HepG2 (cell line): ENCODE results near the gene ARPC5. TPM values are rescaled to one million over a fixed set of nuclear protein-coding genes. Genes with fewer than 3 reads are reported as not detected.

Source experiments
- CAMTA2 ChIP-seq: sonication (generic); formaldehyde crosslinking; IDR thresholded peaks from 2 replicates; pipeline ENCODE4 v1.4.0; 2020; ENCODE audit warnings: mild to moderate bottlenecking, missing genetic modification reagents, borderline replicate concordance
- CREBL2 ChIP-seq: sonication (generic); formaldehyde crosslinking; IDR thresholded peaks from 2 replicates; pipeline ENCODE4 v1.8.1; 2023; ENCODE audit warnings: missing genetic modification reagents, mild to moderate bottlenecking, borderline replicate concordance
- EHMT2 ChIP-seq: fragments of 200-600 bp; sonication (generic); IDR thresholded peaks from 2 replicates; pipeline ENCODE4 v1.7.0; 2017; ENCODE audit warnings: antibody characterized with exemption, low read depth, low read length, borderline replicate concordance
- ELF3 ChIP-seq: IDR thresholded peaks from 2 replicates; pipeline ENCODE4 v1.6.1; 2016; ENCODE audit warnings: missing genetic modification reagents, missing compliant biosample characterization
- GATAD2A ChIP-seq: IDR thresholded peaks from 2 replicates; pipeline ENCODE4 v1.6.1; 2016
- HDAC1 ChIP-seq: sonication (generic); formaldehyde crosslinking; IDR thresholded peaks from 2 replicates; pipeline ENCODE4 v1.5.1; 2020; ENCODE audit warnings: mild to moderate bottlenecking, missing genetic modification reagents
- MBNL3 ChIP-seq: fragments of 250-450 bp; sonication (Bioruptor Pico); conservative IDR thresholded peaks from 2 replicates; pipeline ENCODE4 v1.8.0; 2022; ENCODE audit warnings: mild to moderate bottlenecking, inconsistent platforms
- MED8 ChIP-seq: sonication (generic); formaldehyde crosslinking; IDR thresholded peaks from 2 replicates; pipeline ENCODE4 v1.8.1; 2023; ENCODE audit warnings: mild to moderate bottlenecking, missing genetic modification reagents; ENCODE audit not compliant: insufficient replicate concordance
- MXI1 ChIP-seq: IDR thresholded peaks from 3 replicates; pipeline ENCODE4 v1.6.1; 2012; ENCODE audit warnings: low read depth, low read length, inconsistent platforms, borderline replicate concordance
- RERE ChIP-seq: IDR thresholded peaks from 2 replicates; pipeline ENCODE4 v1.6.1; 2016; ENCODE audit warnings: low read depth, missing genetic modification reagents, missing compliant biosample characterization
- REXO4 ChIP-seq: sonication (generic); formaldehyde crosslinking; IDR thresholded peaks from 2 replicates; pipeline ENCODE4 v1.8.0; 2022; ENCODE audit warnings: missing genetic modification reagents, mild to moderate bottlenecking, borderline replicate concordance
- SMC3 ChIP-seq: IDR thresholded peaks from 2 replicates; pipeline ENCODE4 v1.6.1; 2011; ENCODE audit warnings: low read length, improper control_type of control experiment
- SNAI1 ChIP-seq: sonication (generic); formaldehyde crosslinking; IDR thresholded peaks from 2 replicates; pipeline ENCODE4 v1.5.0; 2020; ENCODE audit warnings: mild to moderate bottlenecking, missing genetic modification reagents, borderline replicate concordance
- SOX5 ChIP-seq: IDR thresholded peaks from 2 replicates; pipeline ENCODE4 v1.6.1; 2016; ENCODE audit warnings: borderline replicate concordance
- SRSF9 ChIP-seq: fragments of 200-400 bp; formaldehyde crosslinking; IDR thresholded peaks from 2 replicates; pipeline ENCODE4 v1.6.1; 2018; ENCODE audit warnings: borderline replicate concordance, mild to moderate bottlenecking, low read depth, low read length; ENCODE audit not compliant: insufficient read depth, poor library complexity, severe bottlenecking
- SYNCRIP ChIP-seq: fragments of 200-400 bp; formaldehyde crosslinking; IDR thresholded peaks from 2 replicates; pipeline ENCODE4 v1.6.1; 2018; ENCODE audit warnings: mild to moderate bottlenecking, low read depth, low read length; ENCODE audit not compliant: insufficient read depth
- THAP9 ChIP-seq: sonication (generic); formaldehyde crosslinking; IDR thresholded peaks from 2 replicates; pipeline ENCODE4; 2020; ENCODE audit warnings: missing genetic modification reagents, mild to moderate bottlenecking, borderline replicate concordance
- ZBTB8A ChIP-seq: sonication (generic); formaldehyde crosslinking; IDR thresholded peaks from 2 replicates; pipeline ENCODE4 v1.4.0; 2020; ENCODE audit warnings: mild to moderate bottlenecking, low read depth, missing genetic modification reagents, borderline replicate concordance
- ZFP62 ChIP-seq: sonication (generic); formaldehyde crosslinking; IDR thresholded peaks from 2 replicates; pipeline ENCODE4 v1.4.0; 2020; ENCODE audit warnings: missing genetic modification reagents
- ZNF12 ChIP-seq: sonication (generic); formaldehyde crosslinking; IDR thresholded peaks from 2 replicates; pipeline ENCODE4 v1.5.0; 2020; ENCODE audit warnings: missing genetic modification reagents
- ZNF333 ChIP-seq: sonication (generic); formaldehyde crosslinking; IDR thresholded peaks from 2 replicates; pipeline ENCODE4 v1.4.0; 2020; ENCODE audit warnings: mild to moderate bottlenecking, missing genetic modification reagents, borderline replicate concordance
- ZNF431 ChIP-seq: sonication (generic); formaldehyde crosslinking; IDR thresholded peaks from 2 replicates; pipeline ENCODE4 v1.9.0; 2022; ENCODE audit warnings: missing genetic modification reagents, low read depth, mild to moderate bottlenecking, borderline replicate concordance
- ZNF564 ChIP-seq: sonication (generic); formaldehyde crosslinking; IDR thresholded peaks from 2 replicates; pipeline ENCODE4 v1.8.1; 2023; ENCODE audit warnings: mild to moderate bottlenecking, missing genetic modification reagents
- polyA plus RNA-seq, 8 experiments: library from polyadenylated mRNA; depleted of rRNA in 3 of 8; stranded (reverse) in 7 of 8; unstranded in 1 of 8; fragments of >200 nt; fragmentation: Illumina TruSeq in 4 of 8; extraction: Trizol in 4 of 8; gene quantifications; 2 replicates each; pipeline versions ENCODE4 v1.2.1 to v1.2.3, GENCODE V29; 2011 to 2016; ENCODE audit warnings: low read depth in 4 of 8, missing spikeins in 1 of 8, mixed read lengths in 1 of 8; ENCODE audit not compliant: insufficient read depth in 1 of 8
- total RNA-seq, 5 experiments: library from RNA; depleted of rRNA; stranded (reverse); fragments of >200 nt; fragmentation: Illumina TruSeq; extraction: Trizol; gene quantifications; 2 replicates each; pipeline ENCODE4 v1.2.3, GENCODE V29; 2016; ENCODE audit warnings: low read depth in 1 of 5

Gene ARPC5
- total and polyA plus RNA-seq, 2 of the 13 experiments (the other 11 are each of a cell fraction or from before 2014, with no cell fraction given), result 48.4 to 106 TPM

GRCh38 chr1:183655562-183656075, 20.0 kb upstream of the ARPC5 start (continued):
- 0 out of 2 replicates have a peak, but pooled peaks have one; percentile 16 for TF ChIP-seq SOX5 (CRISPR knock-in tag)
- TF ChIP-seq THAP9 (CRISPR knock-in tag), result no peak
- TF ChIP-seq SYNCRIP, result no peak
- TF ChIP-seq ZBTB8A (CRISPR knock-in tag), result no peak
- TF ChIP-seq MBNL3 (CRISPR knock-in tag), result no peak
- no peak for TF ChIP-seq ZFP62 (CRISPR knock-in tag)
- TF ChIP-seq MXI1, result 0 out of 3 replicates have a peak, but pooled peaks have one; percentile 39
- no peak for TF ChIP-seq CREBL2 (CRISPR knock-in tag)
- TF ChIP-seq ZNF12, result no peak
- no peak for TF ChIP-seq RERE
- no peak for TF ChIP-seq HDAC1 (CRISPR knock-in tag)
- TF ChIP-seq ZNF333 (CRISPR knock-in tag), result no peak
- TF ChIP-seq SMC3, result peak; percentile 96
- TF ChIP-seq CAMTA2, result no peak
- 0 out of 2 replicates have a peak, but pooled peaks have one; percentile 29 for TF ChIP-seq GATAD2A (CRISPR knock-in tag)
- TF ChIP-seq ELF3 (CRISPR knock-in tag), result 0 out of 2 replicates have a peak, but pooled peaks have one; percentile 22
- no peak for TF ChIP-seq SRSF9
- no peak for TF ChIP-seq ZNF431 (CRISPR knock-in tag)
- no peak for TF ChIP-seq MED8
- no peak for TF ChIP-seq EHMT2
- TF ChIP-seq REXO4 (CRISPR knock-in tag), result no peak
- TF ChIP-seq SNAI1 (CRISPR knock-in tag), result no peak
- TF ChIP-seq ZNF564 (CRISPR knock-in tag), result no peak
